Endothelial cell (in vitro differentiated cells): Measurements from ENCODE around the gene MESD. TPM values are rescaled to one million over a fixed set of nuclear protein-coding genes. Genes with fewer than 3 reads are reported as not detected.

ENCODE experiments used
- DNase-seq: peaks from one replicate; pipeline ENCODE4 v3.0.0; 2021; ENCODE audit warnings: low spot score
- H3K27ac Mint-ChIP-seq: one replicate; pipeline ENCODE4 v1.8.0; 2021; ENCODE audit warnings: mixed read lengths, inconsistent platforms; ENCODE audit not compliant: unreplicated experiment
- H3K27me3 Mint-ChIP-seq: one replicate; pipeline ENCODE4 v1.8.0; 2021; ENCODE audit warnings: mild to moderate bottlenecking, moderate library complexity, mixed read lengths, inconsistent platforms; ENCODE audit not compliant: unreplicated experiment
- H3K36me3 Mint-ChIP-seq: one replicate; pipeline ENCODE4 v1.8.0; 2021; ENCODE audit warnings: mild to moderate bottlenecking, low read depth, mixed read lengths, inconsistent platforms; ENCODE audit not compliant: unreplicated experiment
- H3K4me1 Mint-ChIP-seq: one replicate; pipeline ENCODE4 v1.8.0; 2021; ENCODE audit warnings: mild to moderate bottlenecking, mixed read lengths, inconsistent platforms; ENCODE audit not compliant: unreplicated experiment
- H3K4me3 Mint-ChIP-seq: one replicate; pipeline ENCODE4 v1.8.0; 2021; ENCODE audit warnings: mild to moderate bottlenecking, mixed read lengths, inconsistent platforms; ENCODE audit not compliant: unreplicated experiment
- H3K9me3 Mint-ChIP-seq: one replicate; pipeline ENCODE4 v1.8.0; 2021; ENCODE audit warnings: mixed read lengths, inconsistent platforms; ENCODE audit not compliant: unreplicated experiment
- total RNA-seq: library from RNA; stranded (reverse); fragmentation: NEBNext Ultra II Directional; extraction: Animal tissue kit (Norgen Biotek cat#: 25700); gene quantifications from one replicate; pipeline ENCODE4 v1.2.1, GENCODE V29; 2021; ENCODE audit not compliant: unreplicated experiment
- TF ChIP-seq, protein P1 (sequence below): fragments of 200-600 bp; sonication (generic); IDR thresholded peaks from one replicate; pipeline ENCODE4 v1.5.0; 2021; ENCODE audit warnings: antibody characterized with exemption; ENCODE audit not compliant: unreplicated experiment

Gene MESD
- total RNA-seq, 1 donor from 2014 or later, result 35.7 TPM

DNA sequence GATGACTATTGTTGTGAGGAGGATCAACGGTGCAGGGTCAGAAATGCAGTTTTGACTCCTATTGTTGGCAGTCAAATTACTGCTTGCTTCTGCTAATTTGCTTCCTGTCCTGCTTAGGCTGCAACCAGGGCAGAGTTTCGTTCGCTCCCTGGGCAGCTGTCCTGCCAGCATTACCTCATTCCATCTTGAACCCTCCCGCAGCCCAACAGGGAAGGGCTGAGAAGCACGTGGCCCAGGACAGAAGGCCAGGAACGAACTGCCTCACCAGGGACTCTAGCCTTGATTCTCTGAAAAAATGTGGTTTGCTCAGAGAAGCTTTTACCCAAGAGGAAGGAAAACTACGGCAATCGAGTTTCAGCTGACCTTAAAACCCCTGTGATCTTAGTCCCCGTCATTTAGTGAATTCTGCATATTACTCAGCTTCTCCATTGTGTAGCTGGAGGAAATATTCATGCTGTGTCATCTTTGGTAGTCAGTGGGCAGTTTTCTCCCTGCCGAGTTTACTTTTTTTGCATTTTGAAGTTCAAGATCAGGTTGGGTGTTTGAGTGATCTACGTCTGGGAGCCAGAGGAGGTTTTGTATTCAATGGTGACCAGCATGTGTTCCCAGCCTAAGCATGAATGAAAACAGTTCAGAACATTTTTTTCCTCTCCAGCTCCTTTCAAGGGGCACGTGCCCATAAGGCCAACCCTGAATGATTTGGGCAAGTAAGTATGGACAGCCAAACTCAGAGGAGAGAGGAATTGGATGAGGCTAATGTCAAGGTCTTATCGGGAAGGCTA, 34.1 kb upstream of the MESD start:
- Mint-ChIP-seq H3K4me1 (peaks cover 42% of the 10 kb centered on the region), H3K27ac (peak overlapping the region; percentile 58), H3K36me3 (no peaks in the 10 kb centered on the region), H3K27me3 (peaks cover 2% of the 10 kb centered on the region), H3K9me3 (no peaks in the 10 kb centered on the region), H3K4me3 (no peak overlapping the region)
- DNase-seq, result no peak
- TF ChIP-seq, protein P1, sequence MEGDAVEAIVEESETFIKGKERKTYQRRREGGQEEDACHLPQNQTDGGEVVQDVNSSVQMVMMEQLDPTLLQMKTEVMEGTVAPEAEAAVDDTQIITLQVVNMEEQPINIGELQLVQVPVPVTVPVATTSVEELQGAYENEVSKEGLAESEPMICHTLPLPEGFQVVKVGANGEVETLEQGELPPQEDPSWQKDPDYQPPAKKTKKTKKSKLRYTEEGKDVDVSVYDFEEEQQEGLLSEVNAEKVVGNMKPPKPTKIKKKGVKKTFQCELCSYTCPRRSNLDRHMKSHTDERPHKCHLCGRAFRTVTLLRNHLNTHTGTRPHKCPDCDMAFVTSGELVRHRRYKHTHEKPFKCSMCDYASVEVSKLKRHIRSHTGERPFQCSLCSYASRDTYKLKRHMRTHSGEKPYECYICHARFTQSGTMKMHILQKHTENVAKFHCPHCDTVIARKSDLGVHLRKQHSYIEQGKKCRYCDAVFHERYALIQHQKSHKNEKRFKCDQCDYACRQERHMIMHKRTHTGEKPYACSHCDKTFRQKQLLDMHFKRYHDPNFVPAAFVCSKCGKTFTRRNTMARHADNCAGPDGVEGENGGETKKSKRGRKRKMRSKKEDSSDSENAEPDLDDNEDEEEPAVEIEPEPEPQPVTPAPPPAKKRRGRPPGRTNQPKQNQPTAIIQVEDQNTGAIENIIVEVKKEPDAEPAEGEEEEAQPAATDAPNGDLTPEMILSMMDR, result no peak

- H3K27ac Mint-ChIP-seq, result no peak overlapping the region
- H3K4me3 Mint-ChIP-seq, result no peak overlapping the region
- peaks cover 2% of the 10 kb centered on the region for H3K27me3 Mint-ChIP-seq
- H3K9me3 Mint-ChIP-seq, result no peaks in the 10 kb centered on the region
- no peak for DNase-seq
- TF ChIP-seq, protein P1, result no peak
- H3K36me3 Mint-ChIP-seq, result no peaks in the 10 kb centered on the region
- peaks cover 31% of the 10 kb centered on the region for H3K4me1 Mint-ChIP-seq
These were observed 31.7 kb upstream of the MESD start for GRCh38 chr15:81021321-81021720.

DNA sequence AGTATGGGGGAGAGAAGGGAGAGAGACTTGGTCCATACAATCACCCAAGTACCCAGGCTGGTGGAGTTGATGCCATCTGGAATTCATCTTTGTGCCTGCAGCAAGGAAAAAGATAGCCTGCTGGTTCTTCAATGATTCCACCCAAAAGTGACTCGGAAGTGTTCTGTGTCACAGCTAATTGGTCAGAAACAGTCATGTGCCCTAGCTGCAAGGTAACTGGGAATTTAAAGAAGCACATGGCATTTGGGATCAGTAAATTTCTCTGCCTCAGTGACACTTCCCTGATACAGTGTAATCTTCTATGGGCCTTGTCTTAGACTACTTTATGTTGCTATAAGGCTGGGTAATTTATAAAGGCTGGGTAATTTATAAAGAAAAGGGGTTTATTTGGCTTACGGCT, 28.6 kb upstream of the MESD start:
- H3K4me1 Mint-ChIP-seq, result peaks cover 7% of the 10 kb centered on the region
- DNase-seq, result no peak
- TF ChIP-seq, protein P1, result no peak
- peaks cover 5% of the 10 kb centered on the region for H3K27me3 Mint-ChIP-seq
- H3K4me3 Mint-ChIP-seq, result no peak overlapping the region
- no peaks in the 10 kb centered on the region for H3K36me3 Mint-ChIP-seq
- no peaks in the 10 kb centered on the region for H3K9me3 Mint-ChIP-seq
- H3K27ac Mint-ChIP-seq, result no peak overlapping the region

- Mint-ChIP-seq H3K4me3 (no peak overlapping the region), H3K27ac (no peak overlapping the region), H3K36me3 (no peaks in the 10 kb centered on the region), H3K4me1 (peaks cover 7% of the 10 kb centered on the region), H3K27me3 (peaks cover 3% of the 10 kb centered on the region), H3K9me3 (no peaks in the 10 kb centered on the region)
- no peak for DNase-seq
- TF ChIP-seq, protein P1, result no peak
These were observed 27.0 kb upstream of the MESD start for GRCh38 chr15:81016489-81017068.
